Measurements from ENCODE around the gene CNOT6. TPM values are rescaled to one million over a fixed set of nuclear protein-coding genes. Genes with fewer than 3 reads are reported as not detected.

Gene CNOT6
- total RNA-seq, 1 donor from 2014 or later, result 46.3 TPM

DNA sequence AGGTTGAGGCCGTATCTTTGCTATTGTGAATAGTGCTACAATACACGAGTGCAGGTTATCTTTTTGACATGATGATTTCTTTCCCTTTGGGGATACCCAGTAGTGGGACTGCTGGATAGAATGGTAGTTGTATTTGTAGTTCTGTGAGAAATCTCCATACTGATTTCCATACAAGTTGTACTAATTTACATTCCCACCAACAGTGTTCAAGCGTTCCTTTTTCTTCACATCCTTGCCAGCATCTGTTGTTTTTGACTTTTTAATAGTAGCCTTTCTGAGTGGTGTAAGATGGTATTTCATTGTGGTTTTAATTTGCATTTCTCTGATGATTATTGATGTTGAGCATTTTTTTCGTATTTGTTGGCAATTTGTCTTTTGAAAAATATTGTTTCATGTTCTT lies 41.4 kb downstream of the CNOT6 start:
- no peak overlapping the region for H3K27ac Mint-ChIP-seq (ENCODE audit: unreplicated experiment)

DNA sequence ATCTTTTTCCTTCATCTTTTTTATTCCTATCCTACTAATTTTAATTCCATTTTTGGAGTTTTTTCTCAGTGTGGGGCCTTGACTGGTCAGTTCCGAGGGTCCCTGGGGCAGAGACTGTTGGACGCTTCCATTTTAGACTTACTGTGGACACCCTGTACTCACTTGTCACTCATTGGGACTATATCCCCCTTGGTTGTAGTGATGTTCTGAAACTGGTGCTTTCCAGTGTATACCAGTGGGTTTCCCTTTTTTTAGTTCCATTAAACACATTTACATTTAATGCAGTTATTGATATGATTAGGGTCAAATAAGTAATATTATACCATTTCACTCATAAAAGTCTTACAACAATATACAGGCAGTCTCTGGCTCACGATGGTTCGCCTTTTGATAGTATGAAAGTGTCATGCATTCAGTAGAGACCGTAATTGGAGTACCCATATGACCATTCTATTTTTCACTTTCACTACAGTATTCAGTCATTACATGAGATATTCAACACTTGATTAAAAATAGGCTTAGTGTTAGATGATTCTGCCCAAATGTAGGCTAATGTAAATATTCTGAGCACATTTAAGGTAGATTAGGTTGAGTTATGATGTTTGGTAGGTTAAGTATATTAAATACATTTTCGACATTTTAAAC lies 46.0 kb downstream of the CNOT6 start:
- DNase-seq (ENCODE audit: low spot score), result no peak
- Mint-ChIP-seq H3K36me3 (ENCODE audit: low read depth, unreplicated experiment) (peaks cover 7% of the 10 kb centered on the region), H3K9me3 (ENCODE audit: unreplicated experiment) (no peaks in the 10 kb centered on the region), H3K27ac (ENCODE audit: unreplicated experiment) (no peak overlapping the region), H3K4me1 (ENCODE audit: unreplicated experiment) (peaks cover 3% of the 10 kb centered on the region), H3K27me3 (ENCODE audit: unreplicated experiment) (no peaks in the 10 kb centered on the region), H3K4me3 (ENCODE audit: unreplicated experiment) (no peak overlapping the region)
- TF ChIP-seq, protein P1, sequence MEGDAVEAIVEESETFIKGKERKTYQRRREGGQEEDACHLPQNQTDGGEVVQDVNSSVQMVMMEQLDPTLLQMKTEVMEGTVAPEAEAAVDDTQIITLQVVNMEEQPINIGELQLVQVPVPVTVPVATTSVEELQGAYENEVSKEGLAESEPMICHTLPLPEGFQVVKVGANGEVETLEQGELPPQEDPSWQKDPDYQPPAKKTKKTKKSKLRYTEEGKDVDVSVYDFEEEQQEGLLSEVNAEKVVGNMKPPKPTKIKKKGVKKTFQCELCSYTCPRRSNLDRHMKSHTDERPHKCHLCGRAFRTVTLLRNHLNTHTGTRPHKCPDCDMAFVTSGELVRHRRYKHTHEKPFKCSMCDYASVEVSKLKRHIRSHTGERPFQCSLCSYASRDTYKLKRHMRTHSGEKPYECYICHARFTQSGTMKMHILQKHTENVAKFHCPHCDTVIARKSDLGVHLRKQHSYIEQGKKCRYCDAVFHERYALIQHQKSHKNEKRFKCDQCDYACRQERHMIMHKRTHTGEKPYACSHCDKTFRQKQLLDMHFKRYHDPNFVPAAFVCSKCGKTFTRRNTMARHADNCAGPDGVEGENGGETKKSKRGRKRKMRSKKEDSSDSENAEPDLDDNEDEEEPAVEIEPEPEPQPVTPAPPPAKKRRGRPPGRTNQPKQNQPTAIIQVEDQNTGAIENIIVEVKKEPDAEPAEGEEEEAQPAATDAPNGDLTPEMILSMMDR (IDR thresholded peaks at IDR 0.05; ENCODE audit: unreplicated experiment), result no peak

More for the DNA sequence above, 41.4 kb downstream of the CNOT6 start:
- TF ChIP-seq, protein P1 (IDR thresholded peaks at IDR 0.05; ENCODE audit: unreplicated experiment), result no peak
- Mint-ChIP-seq H3K4me3 (ENCODE audit: unreplicated experiment) (peak overlapping the region; percentile 2), H3K9me3 (ENCODE audit: unreplicated experiment) (no peaks in the 10 kb centered on the region), H3K36me3 (ENCODE audit: low read depth, unreplicated experiment) (peaks cover 25% of the 10 kb centered on the region), H3K4me1 (ENCODE audit: unreplicated experiment) (no peaks in the 10 kb centered on the region), H3K27me3 (ENCODE audit: unreplicated experiment) (peaks cover 2% of the 10 kb centered on the region)
- no peak for DNase-seq (ENCODE audit: low spot score)

DNA sequence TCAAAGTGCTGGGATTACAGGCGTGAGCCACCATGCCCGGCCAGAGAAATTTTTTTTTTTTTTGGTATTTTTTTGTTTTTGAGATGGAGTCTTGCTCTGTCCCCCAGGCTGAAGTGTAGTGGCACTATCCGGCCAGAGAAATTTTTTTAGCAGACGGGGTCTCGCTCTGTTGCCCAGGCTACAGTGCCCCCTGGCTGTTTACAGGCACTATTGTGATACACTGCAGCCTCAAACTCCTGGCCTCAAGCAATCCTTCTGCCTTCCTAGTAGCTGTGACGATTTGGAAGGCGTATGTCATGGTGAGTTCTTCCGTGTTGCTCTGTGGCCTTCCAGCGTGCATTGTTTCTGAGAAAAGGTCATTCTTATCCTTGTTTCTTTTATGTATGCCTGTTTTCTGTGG lies 47.5 kb downstream of the CNOT6 start:
- Mint-ChIP-seq H3K27me3 (ENCODE audit: unreplicated experiment) (no peaks in the 10 kb centered on the region), H3K36me3 (ENCODE audit: low read depth, unreplicated experiment) (peaks cover 6% of the 10 kb centered on the region), H3K9me3 (ENCODE audit: unreplicated experiment) (no peaks in the 10 kb centered on the region), H3K27ac (ENCODE audit: unreplicated experiment) (no peak overlapping the region), H3K4me3 (ENCODE audit: unreplicated experiment) (no peak overlapping the region), H3K4me1 (ENCODE audit: unreplicated experiment) (peaks cover 3% of the 10 kb centered on the region)
- TF ChIP-seq, protein P1 (IDR thresholded peaks at IDR 0.05; ENCODE audit: unreplicated experiment), result peak; percentile 31
- DNase-seq (ENCODE audit: low spot score), result peak; percentile 12

DNA sequence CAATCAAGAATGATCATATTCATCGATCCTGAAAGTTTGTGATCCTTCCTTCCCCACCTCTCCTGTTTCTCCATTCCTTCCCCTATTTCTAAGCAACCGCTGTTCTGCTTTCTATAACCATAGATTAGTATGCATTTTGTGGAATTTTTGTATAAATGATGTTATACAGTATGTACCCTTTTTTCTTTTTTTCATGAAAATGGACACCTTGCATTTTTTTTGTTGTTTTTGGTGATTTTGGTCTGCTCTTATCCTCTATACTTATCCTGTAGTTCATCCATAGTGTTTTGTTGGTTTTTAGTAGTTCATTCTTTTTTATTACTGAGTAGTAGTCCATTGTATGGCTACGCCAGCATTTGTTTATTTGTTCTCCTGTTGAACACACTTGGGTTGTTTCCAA lies 51.1 kb downstream of the CNOT6 start:
- Mint-ChIP-seq H3K27ac (ENCODE audit: unreplicated experiment) (peak overlapping the region; percentile 0), H3K9me3 (ENCODE audit: unreplicated experiment) (no peaks in the 10 kb centered on the region), H3K27me3 (ENCODE audit: unreplicated experiment) (no peaks in the 10 kb centered on the region), H3K36me3 (ENCODE audit: low read depth, unreplicated experiment) (peaks cover 6% of the 10 kb centered on the region), H3K4me3 (ENCODE audit: unreplicated experiment) (no peak overlapping the region), H3K4me1 (ENCODE audit: unreplicated experiment) (peaks cover 3% of the 10 kb centered on the region)
- TF ChIP-seq, protein P1 (IDR thresholded peaks at IDR 0.05; ENCODE audit: unreplicated experiment), result no peak
- no peak for DNase-seq (ENCODE audit: low spot score)

DNA sequence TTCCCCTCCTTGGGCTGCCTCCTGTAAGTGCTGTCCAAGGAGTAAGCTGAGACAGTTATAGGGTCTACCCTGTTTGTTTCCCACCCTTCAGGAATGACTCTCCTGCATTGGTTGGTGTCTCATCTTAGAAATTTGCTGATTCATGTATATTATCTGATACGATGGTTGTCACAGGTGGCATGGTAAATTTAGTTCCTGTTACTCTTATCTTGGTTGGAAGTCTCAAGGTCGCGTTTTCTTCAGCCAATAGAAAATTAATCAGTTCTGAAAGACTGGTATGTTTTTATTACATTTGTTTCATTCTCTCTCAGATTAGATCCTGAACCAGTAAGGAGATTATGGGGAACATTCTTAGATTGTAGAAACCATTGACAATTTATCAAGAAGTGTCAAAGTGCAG lies 54.4 kb downstream of the CNOT6 start:
- H3K27me3 Mint-ChIP-seq (ENCODE audit: unreplicated experiment), result no peaks in the 10 kb centered on the region
- no peak overlapping the region for H3K27ac Mint-ChIP-seq (ENCODE audit: unreplicated experiment)
- H3K36me3 Mint-ChIP-seq (ENCODE audit: low read depth, unreplicated experiment), result peaks cover 13% of the 10 kb centered on the region
- DNase-seq (ENCODE audit: low spot score), result no peak
- TF ChIP-seq, protein P1 (IDR thresholded peaks at IDR 0.05; ENCODE audit: unreplicated experiment), result no peak
- no peaks in the 10 kb centered on the region for H3K9me3 Mint-ChIP-seq (ENCODE audit: unreplicated experiment)
- no peak overlapping the region for H3K4me3 Mint-ChIP-seq (ENCODE audit: unreplicated experiment)
- peaks cover 7% of the 10 kb centered on the region for H3K4me1 Mint-ChIP-seq (ENCODE audit: unreplicated experiment)
